HTERT RPE-1 (cell line): ENCODE results near the gene SLCO2B1.
"Not testable (repeated sequence)": the region's sequence is repeated elsewhere in the genome, so short reads cannot be mapped to it uniquely, and the experiment has no call there.

ENCODE experiments used
- in situ Hi-C: fragments of 300-500 bp; cut with MboI; formaldehyde crosslinking; loops from 4 replicates; pipeline ENCODE4 v1.14.3; 2020; ENCODE audit warnings: low sequenced_read_pairs

The SLCO2B1 gene

GRCh38 chr11:75150879-75151278 is at the start of gene SLCO2B1:
TSS of gene SLCO2B1 (plus strand) at chr11:75151107. CDS start at chr11:75151382, 275 bp downstream.
- in situ Hi-C loops, result no loop called here

GRCh38 chr11:75101424-75102128 is 49.3 kb upstream of the SLCO2B1 start:
- in situ Hi-C loops, result no loop called here

- in situ Hi-C loops, result no loop called here
These were observed 47.4 kb upstream of the SLCO2B1 start for GRCh38 chr11:75103380-75104026.

- in situ Hi-C loops, result no loop called here
These were observed 45.4 kb upstream of the SLCO2B1 start for GRCh38 chr11:75105462-75105925.

- in situ Hi-C loops, result not testable (repeated sequence)
These were observed 44.8 kb upstream of the SLCO2B1 start for GRCh38 chr11:75105967-75106681.

GRCh38 chr11:75107187-75107586 is 43.7 kb upstream of the SLCO2B1 start:
- in situ Hi-C loops, result no loop called here

- in situ Hi-C loops, result no loop called here
These were observed 38.7 kb upstream of the SLCO2B1 start for GRCh38 chr11:75112200-75112599.

- in situ Hi-C loops, result no loop called here
These were observed 37.9 kb upstream of the SLCO2B1 start for GRCh38 chr11:75113030-75113429.

- in situ Hi-C loops, result no loop called here
These were observed 36.4 kb upstream of the SLCO2B1 start for GRCh38 chr11:75114465-75114864.

- in situ Hi-C loops, result no loop called here
These were observed 32.3 kb upstream of the SLCO2B1 start for GRCh38 chr11:75118577-75118976.

- in situ Hi-C loops, result no loop called here
These were observed 24.3 kb upstream of the SLCO2B1 start for GRCh38 chr11:75126564-75126963.

GRCh38 chr11:75132080-75132479 is 18.8 kb upstream of the SLCO2B1 start:
- in situ Hi-C loops, result no loop called here

- in situ Hi-C loops, result no loop called here
These were observed 16.9 kb upstream of the SLCO2B1 start for GRCh38 chr11:75133976-75134375.

GRCh38 chr11:75135021-75135650 is 15.8 kb upstream of the SLCO2B1 start:
- in situ Hi-C loops, result no loop called here

GRCh38 chr11:75135651-75136050 is 15.3 kb upstream of the SLCO2B1 start:
- in situ Hi-C loops, result no loop called here

- in situ Hi-C loops, result no loop called here
These were observed 10.4 kb upstream of the SLCO2B1 start for GRCh38 chr11:75140269-75141138.

- in situ Hi-C loops, result no loop called here
These were observed 9.7 kb upstream of the SLCO2B1 start for GRCh38 chr11:75141166-75141565.

- in situ Hi-C loops, result no loop called here
These were observed 8.0 kb upstream of the SLCO2B1 start for GRCh38 chr11:75142714-75143419.

- in situ Hi-C loops, result no loop called here
These were observed 7.5 kb upstream of the SLCO2B1 start for GRCh38 chr11:75143420-75143731.

GRCh38 chr11:75144716-75145014 is 6.2 kb upstream of the SLCO2B1 start:
- in situ Hi-C loops, result no loop called here
